T-helper 17 cell (primary cell): ENCODE results near the gene OXSR1. TPM values are rescaled to one million over a fixed set of nuclear protein-coding genes. Genes with fewer than 3 reads are reported as not detected.
"Not testable (repeated sequence)": the region's sequence is repeated elsewhere in the genome, so short reads cannot be mapped to it uniquely, and the experiment has no call there.

Experiments
- ATAC-seq: fragments of 150-1000 bp; cut with Tn5 transposase; 2 replicates; pipeline ENCODE4 v1.10.0; 2021; ENCODE audit warnings: mild to moderate bottlenecking, moderate library complexity
- DNase-seq, 3 donors: peaks; one replicate each; pipeline versions ENCODE4 v3.0.0 to v3.0.0-alpha.2; 2020 to 2021
- H3K9me3 ChIP-seq: one replicate; pipeline ENCODE4 v1.7.0; 2013; ENCODE audit warnings: low read length, mild to moderate bottlenecking; ENCODE audit not compliant: control insufficient read depth, poor library complexity, severe bottlenecking
- H3K27ac Mint-ChIP-seq: one replicate; pipeline ENCODE4 v1.8.0; 2022; ENCODE audit warnings: mild to moderate bottlenecking, moderate library complexity, mixed read lengths
- H3K27me3 Mint-ChIP-seq: one replicate; pipeline ENCODE4 v1.8.0; 2022; ENCODE audit warnings: mixed read lengths
- H3K36me3 Mint-ChIP-seq: one replicate; pipeline ENCODE4 v1.8.0; 2022; ENCODE audit warnings: low read depth, mixed read lengths
- H3K4me1 Mint-ChIP-seq: one replicate; pipeline ENCODE4 v1.8.0; 2022; ENCODE audit warnings: mild to moderate bottlenecking, mixed read lengths
- H3K4me3 Mint-ChIP-seq: one replicate; pipeline ENCODE4 v1.8.0; 2022; ENCODE audit warnings: mild to moderate bottlenecking, moderate library complexity, mixed read lengths
- total RNA-seq, 4 donors: library from RNA in 2 of 4; stranded (reverse) in 2 of 4; gene quantifications; one replicate each; pipeline ENCODE4 v1.2.3 and lab custom pipeline; 2022 to 2026

The OXSR1 gene
- total RNA-seq, 2 donors from 2014 or later, result 39.8 to 51.9 TPM

- no peak for ATAC-seq
- Mint-ChIP-seq H3K27me3 (no peaks in the 10 kb centered on the region), H3K4me1 (peaks cover 18% of the 10 kb centered on the region), H3K36me3 (no peaks in the 10 kb centered on the region), H3K27ac (no peak overlapping the region), H3K4me3 (no peak overlapping the region)
- H3K9me3 ChIP-seq, result no peaks in the 10 kb centered on the region
- no peak for DNase-seq
Measured at GRCh38 chr3:38154625-38155255, 10.6 kb upstream of the OXSR1 start.

- Mint-ChIP-seq H3K4me1 (peaks cover 15% of the 10 kb centered on the region), H3K27ac (peak overlapping the region; percentile 9)
- DNase-seq, result no peak
Measured at GRCh38 chr3:38155825-38156224, 9.5 kb upstream of the OXSR1 start.

GRCh38 chr3:38157117-38157516, 8.2 kb upstream of the OXSR1 start:
- ATAC-seq, result no peak
- peaks cover 3% of the 10 kb centered on the region for H3K4me1 Mint-ChIP-seq
- no peaks in the 10 kb centered on the region for H3K9me3 ChIP-seq
- H3K27ac Mint-ChIP-seq, result no peak overlapping the region
- H3K27me3 Mint-ChIP-seq, result no peaks in the 10 kb centered on the region
- H3K4me3 Mint-ChIP-seq, result no peak overlapping the region
- no peak for DNase-seq
- H3K36me3 Mint-ChIP-seq, result no peaks in the 10 kb centered on the region

More at GRCh38 chr3:38155825-38156224, 9.5 kb upstream of the OXSR1 start:
- Mint-ChIP-seq H3K4me3 (no peak overlapping the region), H3K27me3 (no peaks in the 10 kb centered on the region), H3K36me3 (no peaks in the 10 kb centered on the region)
- no peaks in the 10 kb centered on the region for H3K9me3 ChIP-seq
- ATAC-seq, result no peak

GRCh38 chr3:38157595-38157994, 7.7 kb upstream of the OXSR1 start:
- H3K4me1 Mint-ChIP-seq, result peaks cover 3% of the 10 kb centered on the region
- H3K4me3 Mint-ChIP-seq, result no peak overlapping the region
- no peaks in the 10 kb centered on the region for H3K36me3 Mint-ChIP-seq
- DNase-seq (no peak), ATAC-seq (no peak)
- H3K9me3 ChIP-seq, result no peaks in the 10 kb centered on the region
- no peaks in the 10 kb centered on the region for H3K27me3 Mint-ChIP-seq
- H3K27ac Mint-ChIP-seq, result no peak overlapping the region

- H3K27me3 Mint-ChIP-seq, result no peaks in the 10 kb centered on the region
- no peaks in the 10 kb centered on the region for H3K36me3 Mint-ChIP-seq
- ATAC-seq (no peak), DNase-seq (no peak)
- H3K27ac Mint-ChIP-seq, result no peak overlapping the region
- H3K4me1 Mint-ChIP-seq, result peaks cover 3% of the 10 kb centered on the region
- H3K9me3 ChIP-seq, result no peaks in the 10 kb centered on the region
- no peak overlapping the region for H3K4me3 Mint-ChIP-seq
Measured at GRCh38 chr3:38158472-38158871, 6.9 kb upstream of the OXSR1 start.

- not testable (repeated sequence) for DNase-seq, H3K4me3 Mint-ChIP-seq, H3K9me3 ChIP-seq, H3K27me3 Mint-ChIP-seq, ATAC-seq, H3K36me3 Mint-ChIP-seq, H3K27ac Mint-ChIP-seq, H3K4me1 Mint-ChIP-seq
Measured at GRCh38 chr3:38160704-38161103, 4.6 kb upstream of the OXSR1 start.

GRCh38 chr3:38163117-38163840, 2.1 kb upstream of the OXSR1 start:
- no peaks in the 10 kb centered on the region for H3K36me3 Mint-ChIP-seq
- H3K27ac Mint-ChIP-seq, result no peak overlapping the region
- H3K4me3 Mint-ChIP-seq, result no peak overlapping the region
- peaks cover 27% of the 10 kb centered on the region for H3K4me1 Mint-ChIP-seq
- DNase-seq (no peak), ATAC-seq (no peak)
- H3K9me3 ChIP-seq, result no peaks in the 10 kb centered on the region
- H3K27me3 Mint-ChIP-seq, result no peaks in the 10 kb centered on the region

- peak overlapping the region; percentile 95 for H3K4me3 Mint-ChIP-seq
- ATAC-seq (no peak), DNase-seq (no peak)
- H3K4me1 Mint-ChIP-seq, result peaks cover 30% of the 10 kb centered on the region
- peak overlapping the region; percentile 99 for H3K27ac Mint-ChIP-seq
- H3K9me3 ChIP-seq, result no peaks in the 10 kb centered on the region
- no peaks in the 10 kb centered on the region for H3K27me3 Mint-ChIP-seq
- no peaks in the 10 kb centered on the region for H3K36me3 Mint-ChIP-seq
Measured at GRCh38 chr3:38163841-38164642, 1.3 kb upstream of the OXSR1 start.

- H3K9me3 ChIP-seq, result no peaks in the 10 kb centered on the region
- H3K4me3 Mint-ChIP-seq, result peak overlapping the region; percentile 95
- H3K27ac Mint-ChIP-seq, result peak overlapping the region; percentile 99
- no peaks in the 10 kb centered on the region for H3K27me3 Mint-ChIP-seq
- H3K36me3 Mint-ChIP-seq, result no peaks in the 10 kb centered on the region
- DNase-seq (no peak), ATAC-seq (peak; percentile 25)
- peaks cover 35% of the 10 kb centered on the region for H3K4me1 Mint-ChIP-seq
Measured at GRCh38 chr3:38164643-38164951, 740 bp upstream of the OXSR1 start.

GRCh38 chr3:38165722-38166387, 518 bp downstream of the OXSR1 start:
- peak in 1 of 3 donors; percentile 28 for DNase-seq
- Mint-ChIP-seq H3K4me3 (peak overlapping the region; percentile 95), H3K36me3 (no peaks in the 10 kb centered on the region), H3K27me3 (no peaks in the 10 kb centered on the region), H3K27ac (peak overlapping the region; percentile 99), H3K4me1 (peaks cover 42% of the 10 kb centered on the region)
- no peaks in the 10 kb centered on the region for H3K9me3 ChIP-seq
- no peak for ATAC-seq

GRCh38 chr3:38167591-38167990, 2.3 kb downstream of the OXSR1 start:
- H3K36me3 Mint-ChIP-seq, result no peaks in the 10 kb centered on the region
- H3K27me3 Mint-ChIP-seq, result no peaks in the 10 kb centered on the region
- no peak for DNase-seq
- H3K4me3 Mint-ChIP-seq, result peak overlapping the region; percentile 67
- peaks cover 53% of the 10 kb centered on the region for H3K4me1 Mint-ChIP-seq
- ATAC-seq, result no peak
- no peaks in the 10 kb centered on the region for H3K9me3 ChIP-seq
- peak overlapping the region; percentile 99 for H3K27ac Mint-ChIP-seq

GRCh38 chr3:38168151-38169026, 3.1 kb downstream of the OXSR1 start:
- peak overlapping the region; percentile 57 for H3K4me3 Mint-ChIP-seq
- H3K4me1 Mint-ChIP-seq, result peaks cover 59% of the 10 kb centered on the region
- no peaks in the 10 kb centered on the region for H3K27me3 Mint-ChIP-seq
- H3K36me3 Mint-ChIP-seq, result no peaks in the 10 kb centered on the region
- peak overlapping the region; percentile 99 for H3K27ac Mint-ChIP-seq
- ATAC-seq, result no peak
- DNase-seq, result no peak
- no peaks in the 10 kb centered on the region for H3K9me3 ChIP-seq
